Activated T-helper 2 cell treated with anti-CD3 and anti-CD28 coated beads, Interferon-gamma antibody, Interleukin-2, Interleukin-4, amounts not matched to agents 10 μg/mL and 5 μg/mL and 100 μg/mL, durations not matched to agents 14 hours and 24 hours and 36 hours (primary cell): ENCODE measurements around the gene UMODL1. TPM values are rescaled to one million over a fixed set of nuclear protein-coding genes. Genes with fewer than 3 reads are reported as not detected.

Source experiments
- DNase-seq: peaks from one replicate; pipeline ENCODE4 v3.0.0; 2021; ENCODE audit warnings: low spot score
- H3K27ac Mint-ChIP-seq: one replicate; pipeline ENCODE4 v1.8.0; 2021; ENCODE audit warnings: mixed read lengths
- H3K27me3 Mint-ChIP-seq: one replicate; pipeline ENCODE4 v1.8.0; 2021; ENCODE audit warnings: low read depth, mixed read lengths
- H3K36me3 Mint-ChIP-seq: one replicate; pipeline ENCODE4 v1.8.0; 2021; ENCODE audit warnings: low read depth, mixed read lengths
- H3K4me1 Mint-ChIP-seq: one replicate; pipeline ENCODE4 v1.8.0; 2021; ENCODE audit warnings: low read depth, mixed read lengths
- H3K4me3 Mint-ChIP-seq: one replicate; pipeline ENCODE4 v1.8.0; 2021; ENCODE audit warnings: low read depth, mild to moderate bottlenecking, moderate library complexity, mixed read lengths
- H3K9me3 Mint-ChIP-seq: one replicate; pipeline ENCODE4 v1.8.0; 2021; ENCODE audit warnings: mixed read lengths
- intact Hi-C: fragments of 100-400 bp; cut with micrococcal nuclease; formaldehyde crosslinking; loops from one replicate; pipeline ENCODE4 v1.15.1; 2023
- total RNA-seq: library from RNA; stranded (reverse); gene quantifications from 2 replicates; pipeline ENCODE4 v1.2.3, GENCODE V29; 2022

UMODL1 gene
- total RNA-seq, 1 donor from 2014 or later, result not detected

DNA sequence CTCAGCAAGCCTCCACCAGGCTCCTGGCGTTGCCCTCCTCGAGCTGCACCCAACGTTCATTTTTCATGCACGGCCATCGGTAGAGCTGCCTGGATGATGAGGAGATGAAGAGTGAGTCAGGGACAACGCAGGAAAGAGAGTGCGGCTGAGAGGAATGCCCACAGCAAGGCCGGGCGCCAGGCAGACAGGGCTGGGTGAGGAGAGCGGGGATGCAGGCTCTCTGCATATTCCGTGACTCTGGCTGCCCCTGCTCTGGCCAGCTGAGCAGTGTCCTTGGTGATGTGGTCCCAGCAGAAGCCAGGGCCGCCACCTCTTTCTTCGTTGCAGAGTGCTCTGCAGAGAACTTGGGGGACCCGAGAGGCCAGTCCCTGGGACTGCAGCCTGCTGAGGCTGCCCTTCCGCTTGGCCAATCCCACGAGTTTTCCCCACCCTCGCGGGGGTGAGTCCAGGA lies 10.8 kb downstream of the UMODL1 start:
- no peak overlapping the region for H3K27ac Mint-ChIP-seq
- DNase-seq, result no peak
- no peak overlapping the region for H3K4me3 Mint-ChIP-seq
- no peaks in the 10 kb centered on the region for H3K9me3 Mint-ChIP-seq
- intact Hi-C loops, result no loop called here
- H3K4me1 Mint-ChIP-seq, result no peaks in the 10 kb centered on the region
- H3K36me3 Mint-ChIP-seq, result no peaks in the 10 kb centered on the region
- peaks cover 2% of the 10 kb centered on the region for H3K27me3 Mint-ChIP-seq

- Mint-ChIP-seq H3K4me1 (no peaks in the 10 kb centered on the region), H3K27me3 (peaks cover 2% of the 10 kb centered on the region), H3K4me3 (no peak overlapping the region), H3K27ac (no peak overlapping the region), H3K9me3 (no peaks in the 10 kb centered on the region), H3K36me3 (no peaks in the 10 kb centered on the region)
- DNase-seq, result no peak
- intact Hi-C loops, result no loop called here
These were observed 11.6 kb downstream of the UMODL1 start for GRCh38 chr21:42082501-42083360.

DNA sequence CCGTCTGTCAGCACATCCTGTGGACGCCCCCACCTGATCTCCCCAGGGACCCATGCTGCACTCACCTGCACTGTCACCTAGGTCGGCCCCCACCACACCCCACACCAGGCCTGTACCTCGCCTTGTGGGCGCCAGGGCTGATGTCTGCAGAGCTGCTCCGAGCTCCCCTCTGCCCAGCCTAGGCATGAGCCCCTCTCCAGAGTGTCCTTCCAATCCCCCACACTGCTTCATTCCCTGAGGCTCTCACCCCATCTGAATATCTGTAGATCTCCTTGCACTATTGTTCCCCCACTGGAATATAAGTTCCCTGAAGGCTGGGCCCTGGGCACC lies 12.2 kb downstream of the UMODL1 start:
- no peak overlapping the region for H3K4me3 Mint-ChIP-seq
- peaks cover 2% of the 10 kb centered on the region for H3K27me3 Mint-ChIP-seq
- H3K27ac Mint-ChIP-seq, result no peak overlapping the region
- H3K9me3 Mint-ChIP-seq, result no peaks in the 10 kb centered on the region
- intact Hi-C loops, result no loop called here
- no peaks in the 10 kb centered on the region for H3K4me1 Mint-ChIP-seq
- DNase-seq, result no peak
- H3K36me3 Mint-ChIP-seq, result no peaks in the 10 kb centered on the region

DNA sequence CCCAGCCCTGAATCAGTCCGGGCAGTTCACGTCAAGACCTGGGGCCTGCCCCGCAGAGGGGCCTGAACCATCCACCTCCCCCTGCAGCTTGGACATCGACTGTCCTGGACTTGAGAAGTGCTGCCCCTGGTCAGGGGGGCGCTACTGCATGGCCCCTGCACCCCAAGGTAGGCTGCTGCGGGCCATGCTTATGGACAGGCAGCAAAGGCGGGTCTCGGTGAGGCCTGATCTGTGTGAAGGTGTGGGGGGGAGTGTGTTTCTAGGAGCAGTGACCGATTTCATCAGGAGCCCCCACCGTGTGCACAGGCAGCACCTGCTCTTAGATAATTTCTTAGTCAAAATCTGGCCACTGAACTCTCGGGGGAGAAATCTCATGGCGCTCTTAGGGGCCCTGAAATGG lies 13.0 kb downstream of the UMODL1 start:
- H3K36me3 Mint-ChIP-seq, result no peaks in the 10 kb centered on the region
- H3K9me3 Mint-ChIP-seq, result no peaks in the 10 kb centered on the region
- intact Hi-C loops, result no loop called here
- no peak overlapping the region for H3K27ac Mint-ChIP-seq
- no peak overlapping the region for H3K4me3 Mint-ChIP-seq
- H3K4me1 Mint-ChIP-seq, result peaks cover 5% of the 10 kb centered on the region
- no peak for DNase-seq
- H3K27me3 Mint-ChIP-seq, result peaks cover 4% of the 10 kb centered on the region

DNA sequence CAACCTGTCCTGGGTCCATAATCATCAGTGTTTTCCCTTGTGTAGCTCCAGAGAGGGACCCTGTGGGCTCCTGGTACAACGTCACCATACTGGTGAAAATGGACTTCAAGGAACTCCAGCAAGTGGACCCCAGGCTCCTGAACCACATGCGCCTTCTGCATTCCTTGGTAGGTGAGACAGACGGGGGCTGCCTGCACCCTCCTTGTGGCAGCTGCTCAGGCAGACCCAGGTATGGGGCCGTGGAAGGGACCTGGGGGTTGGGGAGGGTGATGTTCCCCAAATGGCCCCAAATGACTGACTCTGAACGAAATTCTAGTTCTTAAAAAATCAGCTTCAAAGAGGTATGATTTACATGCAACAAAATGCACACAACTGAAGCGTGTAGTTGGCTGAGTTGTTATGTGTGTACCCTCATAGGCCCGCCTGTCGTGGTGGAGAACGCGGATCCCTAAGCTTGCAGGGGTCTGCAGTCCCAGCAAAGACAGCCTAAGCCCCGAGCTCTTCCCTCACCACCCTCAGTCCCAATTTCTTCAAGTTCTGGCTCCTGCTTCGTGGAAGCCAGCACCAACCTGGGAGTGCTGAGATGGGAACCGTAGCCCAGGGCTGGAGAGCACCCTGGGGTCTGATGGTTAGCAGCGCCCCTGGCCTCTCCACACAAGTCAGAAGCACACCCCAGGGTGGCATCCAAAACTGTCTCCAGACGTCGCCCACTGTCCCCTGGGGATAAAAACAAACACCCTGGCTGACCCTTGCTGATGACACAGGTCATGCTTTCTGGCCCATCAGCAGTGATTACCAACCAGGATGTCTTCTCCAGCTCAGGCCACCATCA lies 14.3 kb downstream of the UMODL1 start:
- H3K9me3 Mint-ChIP-seq, result no peaks in the 10 kb centered on the region
- H3K27me3 Mint-ChIP-seq, result peaks cover 4% of the 10 kb centered on the region
- no peak overlapping the region for H3K27ac Mint-ChIP-seq
- no peak overlapping the region for H3K4me3 Mint-ChIP-seq
- peaks cover 10% of the 10 kb centered on the region for H3K4me1 Mint-ChIP-seq
- DNase-seq, result no peak
- H3K36me3 Mint-ChIP-seq, result no peaks in the 10 kb centered on the region
- intact Hi-C loops, result no loop called here

DNA sequence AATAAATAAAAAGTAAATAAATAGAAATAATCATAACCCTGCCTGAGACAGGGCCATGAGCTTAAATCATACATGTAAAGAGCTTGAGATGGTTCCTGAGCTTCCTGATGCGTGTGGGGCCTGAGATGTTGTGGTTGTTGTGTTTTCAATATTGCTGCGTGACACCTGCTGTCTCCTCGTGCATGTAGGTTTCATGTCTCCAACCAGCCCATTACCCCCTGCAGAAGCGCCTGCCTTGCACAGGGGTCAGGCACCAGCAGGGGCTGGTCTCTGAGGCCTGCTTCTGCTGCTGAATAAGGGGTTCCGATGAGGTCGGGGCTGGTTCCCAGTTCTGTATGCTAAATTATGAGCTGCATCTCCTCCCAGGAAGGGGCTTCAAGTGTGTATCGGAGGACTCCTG lies 15.9 kb downstream of the UMODL1 start:
- Mint-ChIP-seq H3K9me3 (no peaks in the 10 kb centered on the region), H3K4me1 (peaks cover 10% of the 10 kb centered on the region), H3K36me3 (no peaks in the 10 kb centered on the region), H3K4me3 (no peak overlapping the region), H3K27me3 (peaks cover 12% of the 10 kb centered on the region), H3K27ac (no peak overlapping the region)
- intact Hi-C loops, result no loop called here
- DNase-seq, result no peak

DNA sequence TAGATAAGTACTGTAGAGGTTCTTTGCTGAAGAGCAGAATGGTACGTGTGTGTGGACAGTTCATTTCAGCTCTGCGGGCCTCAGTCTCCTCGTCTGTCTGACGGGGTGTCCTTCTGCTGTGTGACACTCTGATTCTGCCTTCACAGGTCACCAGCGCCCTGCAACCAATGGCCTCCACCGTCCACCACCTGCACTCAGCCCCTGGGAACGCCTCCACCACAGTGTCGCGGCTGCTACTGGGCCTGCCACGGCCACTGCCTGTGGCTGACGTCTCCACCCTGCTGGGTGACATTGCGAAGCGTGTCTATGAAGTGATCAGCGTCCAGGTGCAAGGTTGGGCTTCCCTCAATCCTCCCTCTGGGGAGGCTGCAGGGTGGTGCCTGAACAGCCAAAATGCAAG lies 17.0 kb downstream of the UMODL1 start:
- Mint-ChIP-seq H3K4me3 (no peak overlapping the region), H3K36me3 (no peaks in the 10 kb centered on the region), H3K27ac (no peak overlapping the region), H3K27me3 (peaks cover 12% of the 10 kb centered on the region), H3K4me1 (peaks cover 10% of the 10 kb centered on the region), H3K9me3 (no peaks in the 10 kb centered on the region)
- intact Hi-C loops, result no loop called here
- DNase-seq, result no peak

DNA sequence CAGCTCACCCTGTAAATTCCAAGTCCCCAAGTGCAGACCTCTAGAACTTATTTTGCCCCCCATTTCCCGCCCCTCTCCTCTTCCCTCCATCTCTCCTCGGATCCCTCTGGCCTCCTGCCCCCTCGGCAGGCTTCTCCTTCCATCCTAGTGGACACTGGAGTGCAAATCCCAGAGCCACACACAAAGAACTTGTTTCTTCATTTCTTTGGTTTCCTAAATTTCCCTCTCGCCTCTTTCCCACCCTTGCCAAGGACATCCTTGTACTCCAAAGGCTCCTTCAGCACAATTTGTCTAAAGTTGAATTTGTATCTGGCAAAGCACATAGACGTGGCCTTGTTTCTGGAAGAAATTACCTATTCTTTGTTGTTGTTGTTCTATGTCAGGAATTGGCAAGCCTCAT lies 17.5 kb downstream of the UMODL1 start:
- peaks cover 12% of the 10 kb centered on the region for H3K27me3 Mint-ChIP-seq
- intact Hi-C loops, result no loop called here
- no peak overlapping the region for H3K4me3 Mint-ChIP-seq
- no peak for DNase-seq
- H3K9me3 Mint-ChIP-seq, result no peaks in the 10 kb centered on the region
- H3K27ac Mint-ChIP-seq, result no peak overlapping the region
- no peaks in the 10 kb centered on the region for H3K36me3 Mint-ChIP-seq
- peaks cover 10% of the 10 kb centered on the region for H3K4me1 Mint-ChIP-seq

GRCh38 chr21:42089093-42089631 lies 18.0 kb downstream of the UMODL1 start:
- intact Hi-C loops, result no loop called here
- no peak overlapping the region for H3K4me3 Mint-ChIP-seq
- DNase-seq, result no peak
- H3K9me3 Mint-ChIP-seq, result no peaks in the 10 kb centered on the region
- H3K36me3 Mint-ChIP-seq, result no peaks in the 10 kb centered on the region
- no peak overlapping the region for H3K27ac Mint-ChIP-seq
- peaks cover 10% of the 10 kb centered on the region for H3K4me1 Mint-ChIP-seq
- H3K27me3 Mint-ChIP-seq, result peaks cover 12% of the 10 kb centered on the region

- DNase-seq, result no peak
- Mint-ChIP-seq H3K27ac (no peak overlapping the region), H3K9me3 (no peaks in the 10 kb centered on the region), H3K36me3 (no peaks in the 10 kb centered on the region), H3K4me3 (no peak overlapping the region), H3K4me1 (peaks cover 10% of the 10 kb centered on the region), H3K27me3 (peaks cover 12% of the 10 kb centered on the region)
- intact Hi-C loops, result no loop called here
These were observed 18.7 kb downstream of the UMODL1 start for GRCh38 chr21:42089665-42090310.

DNA sequence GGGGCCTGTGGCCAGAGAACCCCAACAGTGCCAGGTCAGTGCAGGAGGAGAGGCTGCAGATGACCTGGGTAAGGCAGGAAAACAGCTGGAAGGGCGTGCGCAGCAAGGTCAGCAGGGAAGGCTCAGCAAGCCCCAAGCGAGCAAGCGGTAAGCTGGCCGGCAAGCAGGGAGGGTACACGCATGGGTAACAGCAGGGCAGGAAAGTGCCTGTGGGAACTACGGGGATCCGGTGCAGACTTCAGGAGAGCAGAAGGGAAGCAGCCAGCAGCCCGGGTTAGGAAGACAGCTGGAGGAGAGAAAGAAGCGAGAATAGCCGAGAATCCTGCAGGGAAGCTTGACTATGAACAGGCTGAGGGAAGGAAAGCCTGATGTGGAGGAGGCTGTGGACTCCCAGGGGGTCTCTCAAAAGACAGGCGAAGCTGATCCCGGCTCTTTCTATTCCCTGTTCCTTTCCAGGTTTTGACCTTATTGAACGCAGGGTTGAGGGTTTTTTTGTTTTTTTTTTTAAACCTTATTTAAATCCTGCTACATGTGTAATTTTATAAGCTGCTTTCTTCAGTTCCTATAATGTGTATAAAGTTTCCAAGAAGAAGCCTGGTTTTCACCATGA lies 20.9 kb downstream of the UMODL1 start:
- Mint-ChIP-seq H3K9me3 (peaks cover 5% of the 10 kb centered on the region), H3K4me3 (no peak overlapping the region), H3K27ac (no peak overlapping the region), H3K27me3 (peaks cover 18% of the 10 kb centered on the region), H3K36me3 (no peaks in the 10 kb centered on the region), H3K4me1 (peaks cover 10% of the 10 kb centered on the region)
- no peak for DNase-seq
- intact Hi-C loops, result no loop called here

DNA sequence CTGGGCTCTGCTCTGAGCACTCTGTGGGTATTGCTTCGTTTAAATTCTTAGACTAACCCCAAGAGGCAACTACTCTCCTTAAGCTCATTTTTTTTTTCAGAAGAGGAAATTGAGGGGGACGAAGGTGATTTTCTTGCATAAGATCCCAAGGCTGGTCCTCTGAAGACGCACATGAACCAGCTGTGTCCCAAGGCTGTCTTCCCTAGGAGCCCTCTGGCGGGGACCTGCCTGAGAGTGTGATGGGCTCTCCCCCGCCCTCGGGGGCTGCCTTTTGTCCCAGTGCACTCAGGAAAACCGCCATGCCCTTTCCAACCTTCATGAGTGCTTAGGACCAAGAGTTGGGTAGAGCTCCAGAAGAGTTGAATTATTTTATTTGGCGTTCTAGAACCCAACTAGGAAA lies 21.7 kb downstream of the UMODL1 start:
- Mint-ChIP-seq H3K4me3 (no peak overlapping the region), H3K27me3 (peaks cover 18% of the 10 kb centered on the region), H3K4me1 (peaks cover 10% of the 10 kb centered on the region), H3K27ac (no peak overlapping the region), H3K36me3 (no peaks in the 10 kb centered on the region), H3K9me3 (peaks cover 5% of the 10 kb centered on the region)
- no peak for DNase-seq
- intact Hi-C loops, result no loop called here
